GM18505 (cell line): Measurements from ENCODE around the gene CHORDC1.
"Not testable (repeated sequence)": the region's sequence is repeated elsewhere in the genome, so short reads cannot be mapped to it uniquely, and the experiment has no call there.

Source experiments
- ATAC-seq: cut with Tn5 transposase; IDR thresholded peaks from one replicate; pipeline ENCODE4 v1.9.1; 2021; ENCODE audit not compliant: unreplicated experiment
- POLR2A ChIP-seq: IDR thresholded peaks from 4 replicates; pipeline ENCODE4 v1.6.1; 2011; ENCODE audit warnings: borderline replicate concordance; ENCODE audit not compliant: insufficient read depth, insufficient read length; ENCODE audit errors: extremely low read depth

CHORDC1 gene

DNA sequence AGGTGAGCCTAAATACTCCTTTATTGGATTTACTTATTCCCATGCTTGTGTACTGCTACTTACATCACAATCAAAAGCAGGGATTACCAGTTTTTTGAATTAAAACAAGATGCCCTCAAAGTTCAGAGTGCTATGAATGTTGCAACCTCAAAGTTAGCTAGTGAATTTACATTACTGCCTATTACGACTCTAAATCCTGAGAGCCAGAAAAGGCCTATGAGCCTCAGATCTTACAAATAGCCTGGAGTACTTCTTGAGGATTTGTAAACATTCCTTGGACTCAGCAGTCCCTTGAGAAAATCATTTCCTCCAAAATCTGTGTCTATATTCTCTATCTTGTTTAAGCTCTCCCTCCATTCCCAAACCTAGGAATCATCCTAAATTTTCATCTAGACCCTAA is 25.5 kb downstream of the CHORDC1 start:
- ATAC-seq: no peak
- TF ChIP-seq POLR2A: no peak

DNA sequence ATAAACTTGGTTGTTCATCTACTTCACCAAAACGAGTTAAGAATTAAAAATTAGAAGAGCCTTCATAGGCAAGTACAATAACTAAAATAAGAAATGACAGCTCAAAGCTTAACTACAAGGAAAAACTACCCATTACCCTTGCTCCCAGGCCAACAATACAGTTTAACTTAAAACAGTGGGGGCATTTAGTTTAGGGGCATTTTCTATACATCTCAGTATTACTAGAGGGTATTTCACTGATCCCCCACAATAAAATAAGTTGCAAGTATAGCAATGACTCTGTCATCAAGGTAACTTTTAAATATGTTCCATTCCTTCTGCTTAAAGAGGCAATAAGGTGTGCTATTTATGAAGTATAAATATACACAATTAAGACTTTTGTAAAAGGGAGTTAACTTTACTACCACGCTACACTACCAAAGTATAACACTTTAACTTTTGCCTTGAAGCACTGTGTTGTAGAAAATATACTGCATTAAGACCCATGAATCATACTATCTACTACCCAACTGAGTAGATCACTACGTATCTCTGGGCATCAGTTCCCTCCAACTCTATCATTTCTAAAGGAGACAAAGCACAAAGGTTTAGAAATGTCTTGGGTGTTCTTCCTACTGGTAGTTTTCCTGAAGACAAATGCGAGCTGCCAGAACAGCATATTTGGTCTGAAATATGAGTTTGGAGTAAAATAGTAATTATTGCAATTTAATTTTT is 29.8 kb downstream of the CHORDC1 start:
- ATAC-seq: no peak
- TF ChIP-seq POLR2A: no peak

DNA sequence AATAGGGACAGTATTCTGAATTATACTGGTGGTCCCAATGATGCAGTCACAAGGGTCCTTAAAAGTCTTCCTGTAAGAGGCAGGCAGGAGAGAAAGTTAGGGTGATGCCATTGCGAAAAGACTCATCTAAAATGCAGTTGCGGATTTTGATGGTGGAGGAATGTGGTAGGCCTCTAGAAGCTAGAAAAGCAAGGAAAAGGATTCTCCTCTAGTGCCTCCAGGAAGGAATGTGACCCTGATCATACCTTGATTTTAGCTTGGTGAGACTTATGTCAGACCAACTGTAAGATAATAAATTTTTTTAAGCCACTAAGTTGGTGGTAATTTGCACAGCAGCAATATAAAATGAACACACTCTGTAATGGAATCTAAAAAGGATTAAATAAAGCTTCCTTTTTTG is 33.8 kb downstream of the CHORDC1 start:
- TF ChIP-seq POLR2A: no peak
- ATAC-seq: no peak

DNA sequence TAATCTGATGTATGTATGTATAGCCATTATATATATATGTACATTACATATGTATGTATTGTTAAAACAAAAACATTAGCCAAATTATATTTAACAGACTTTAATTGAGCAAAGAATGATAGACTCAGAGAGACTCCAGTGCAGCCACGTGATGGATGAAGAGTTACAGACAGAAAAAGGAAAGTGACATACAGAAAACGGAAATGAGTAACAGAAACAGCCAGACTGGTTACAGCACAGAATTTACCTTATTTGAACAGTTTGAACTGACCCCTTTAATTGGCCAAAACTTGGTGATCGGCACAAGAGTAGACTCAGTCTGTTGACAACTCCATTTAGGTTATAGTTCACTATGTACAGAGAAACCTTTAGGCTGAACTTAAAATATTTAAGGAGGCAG is 35.0 kb downstream of the CHORDC1 start:
- no peak for ATAC-seq
- TF ChIP-seq POLR2A: no peak

DNA sequence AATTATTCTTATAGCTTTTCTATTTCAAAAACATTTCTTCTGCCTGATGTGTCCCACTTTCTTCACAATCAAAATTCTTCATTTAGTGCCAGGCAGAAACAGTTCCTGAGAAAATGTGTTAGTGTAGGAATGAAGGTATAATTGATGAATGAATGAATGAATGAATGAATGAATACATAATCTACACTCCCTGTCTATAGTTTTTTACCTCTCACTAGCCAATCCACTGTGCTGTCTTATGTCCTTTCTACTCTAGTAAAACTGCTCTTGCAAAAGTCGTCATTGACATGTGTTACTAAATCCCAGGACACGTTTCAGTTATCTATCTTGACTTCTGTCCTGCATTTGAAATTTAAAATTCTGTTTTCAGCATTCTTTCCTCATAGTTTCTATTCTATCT is 42.9 kb downstream of the CHORDC1 start:
- ATAC-seq: no peak
- TF ChIP-seq POLR2A: no peak

DNA sequence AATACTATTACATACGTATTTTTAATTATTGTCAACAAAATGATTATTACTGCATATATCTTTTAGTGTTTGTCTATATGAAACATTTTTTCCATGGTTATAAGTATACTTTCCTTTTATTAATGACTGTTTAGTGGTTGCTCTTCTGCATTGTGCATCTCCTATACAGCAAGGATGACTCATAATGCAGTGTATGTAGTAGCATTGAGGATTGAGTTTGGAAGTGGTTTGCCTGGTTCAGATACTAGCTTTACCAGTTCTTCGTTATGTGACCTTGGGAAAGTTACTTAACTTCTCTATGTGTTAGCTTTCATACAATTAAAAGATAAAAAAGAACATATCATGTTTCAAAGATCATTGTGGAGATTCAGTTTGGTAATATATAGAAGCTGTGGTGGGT is 44.1 kb downstream of the CHORDC1 start:
- no peak for ATAC-seq
- no peak for TF ChIP-seq POLR2A

DNA sequence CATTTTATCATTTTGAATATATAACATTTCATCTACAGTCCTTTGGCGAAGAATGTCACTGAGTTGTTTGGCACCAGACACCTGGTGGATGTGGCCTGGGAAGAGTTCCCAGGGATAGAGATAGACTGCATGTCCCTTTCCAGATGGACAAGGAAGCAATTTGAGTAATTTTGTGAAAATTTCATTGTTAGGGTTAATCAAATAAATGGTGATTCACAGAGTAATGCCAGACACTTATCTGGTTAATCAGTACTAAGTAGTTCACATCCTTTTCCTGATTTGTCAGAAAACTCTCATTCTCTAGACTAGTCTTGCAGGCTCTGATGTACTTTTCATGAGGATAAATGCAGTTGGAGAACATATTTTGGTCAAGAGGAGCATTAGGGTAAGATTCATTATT is 46.8 kb downstream of the CHORDC1 start:
- no peak for ATAC-seq

DNA sequence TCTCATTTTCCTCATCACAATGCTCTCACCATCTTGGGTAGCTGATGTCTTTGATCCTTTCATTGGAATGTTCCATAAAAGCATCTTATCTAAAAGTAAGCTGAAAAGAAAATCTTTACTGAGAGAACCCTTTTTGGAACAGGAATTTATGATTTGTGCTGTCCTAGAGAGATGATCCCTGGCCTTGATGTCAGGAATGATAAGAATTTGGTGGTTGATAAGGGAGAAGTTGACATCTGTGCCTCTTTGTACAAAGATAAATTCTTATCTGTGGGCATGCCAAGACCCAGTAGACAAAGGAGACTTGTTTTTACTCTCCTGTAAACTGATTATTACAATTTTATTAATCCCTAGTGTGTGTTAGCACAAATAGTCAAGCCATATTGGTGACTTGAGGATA is 51.5 kb downstream of the CHORDC1 start:
- ATAC-seq: no peak
- no peak for TF ChIP-seq POLR2A

More for the DNA sequence above, 46.8 kb downstream of the CHORDC1 start:
- no peak for TF ChIP-seq POLR2A

DNA sequence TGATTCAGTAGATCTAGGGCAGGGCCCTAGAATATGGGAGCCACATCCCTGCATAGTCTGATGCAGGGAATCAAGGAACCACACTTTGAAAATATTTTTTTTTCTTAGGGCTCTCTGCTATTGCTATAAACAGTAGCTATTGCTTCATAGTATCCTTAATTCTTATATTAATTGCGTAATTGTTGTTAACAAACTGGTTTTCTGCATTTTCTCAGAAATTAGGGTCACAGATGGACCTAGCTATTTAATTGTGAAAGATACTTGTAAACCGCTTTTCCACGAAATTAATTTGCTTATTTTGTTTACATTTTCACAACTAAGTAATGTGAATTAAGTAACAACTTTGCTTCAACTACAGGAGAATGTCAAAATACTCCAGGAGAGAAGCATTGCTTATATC is 54.3 kb downstream of the CHORDC1 start:
- TF ChIP-seq POLR2A: no peak
- no peak for ATAC-seq

DNA sequence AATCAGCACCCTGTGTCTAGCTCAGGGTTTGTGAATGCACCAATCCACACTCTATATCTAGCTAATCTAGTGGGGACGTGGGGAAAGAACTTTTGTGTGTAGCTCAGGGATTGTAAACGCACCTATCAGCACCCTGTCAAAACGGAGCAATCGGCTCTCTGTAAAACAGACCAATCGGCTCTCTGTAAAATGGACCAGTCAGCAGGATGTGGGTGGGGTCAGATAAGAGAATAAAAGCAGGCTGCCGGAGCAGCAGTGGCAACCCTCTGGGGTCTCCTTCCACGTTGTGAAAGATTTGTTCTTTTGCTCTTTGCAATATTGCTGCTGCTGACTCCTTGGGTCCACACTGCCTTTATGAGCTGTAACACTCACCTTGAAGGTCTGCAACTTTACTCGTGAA is 55.1 kb downstream of the CHORDC1 start:
- ATAC-seq: not testable (repeated sequence)

DNA sequence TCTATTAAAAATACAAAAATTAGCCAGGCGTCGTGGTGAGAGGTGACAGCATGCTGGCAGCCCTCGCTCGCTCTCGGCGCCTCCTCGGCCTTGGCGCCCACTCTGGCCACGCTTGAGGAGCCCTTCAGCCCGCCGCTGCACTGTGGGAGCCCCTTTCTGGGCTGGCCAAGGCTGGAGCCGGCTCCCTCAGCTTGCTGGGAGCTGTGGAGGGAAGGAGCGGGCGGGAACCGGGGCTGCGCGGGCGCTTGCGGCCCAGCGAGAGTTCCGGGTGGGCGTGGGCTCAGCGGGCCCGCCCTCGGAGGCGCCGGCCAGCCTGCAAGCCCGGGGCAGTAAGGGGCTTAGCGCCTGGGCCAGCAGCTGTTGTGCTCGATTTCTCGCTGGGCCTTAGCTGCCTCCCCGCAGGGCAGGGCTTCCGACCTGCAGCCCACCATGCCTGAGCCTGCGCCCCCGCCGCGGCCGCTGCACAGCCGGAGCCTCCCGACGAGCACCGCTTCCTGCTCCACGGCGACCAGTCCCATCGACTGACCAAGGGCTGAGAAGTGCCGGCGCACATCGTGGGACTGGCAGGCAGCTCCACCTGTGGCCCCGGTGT is 55.8 kb downstream of the CHORDC1 start:
- not testable (repeated sequence) for ATAC-seq
